Body of pancreas (tissue), 4 donors: ENCODE data around the gene GATB.

Source experiments
- POLR2A ChIP-seq, 3 donors: fragments of 450-650 bp; IDR thresholded peaks; one replicate each; pipeline ENCODE4 v1.6.1; 2016; ENCODE audit warnings: antibody characterized with exemption in 3 of 3, mild to moderate bottlenecking in 2 of 3
- TF ChIP-seq, protein P1 (sequence below), 7 experiments: fragments of 450-650 bp in 4 of 7; fragments of 200-600 bp in 3 of 7; sonication (generic) in 3 of 7; IDR thresholded peaks; one replicate each; pipeline ENCODE4 v1.5.1; 2016 to 2019; ENCODE audit warnings: antibody characterized with exemption in 7 of 7

DNA sequence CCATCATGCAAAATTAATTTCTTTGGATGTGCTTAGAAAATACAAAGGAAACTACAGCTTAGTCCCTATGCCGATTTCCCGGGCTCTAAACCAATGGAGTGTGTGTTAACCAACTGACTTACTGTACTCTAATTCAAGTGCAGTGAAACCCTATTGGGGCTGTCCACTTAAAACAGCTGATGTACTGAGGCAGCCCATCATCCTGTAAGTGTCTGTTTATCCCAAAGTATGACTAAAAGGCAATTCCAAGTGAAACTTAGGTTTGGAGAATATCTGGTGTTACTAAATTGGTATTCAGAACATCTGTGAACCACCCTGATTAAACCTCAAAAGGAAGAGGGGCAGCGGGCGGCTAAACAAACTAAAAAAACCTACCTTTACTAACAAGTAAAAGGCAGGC, 79.7 kb downstream of the GATB start:
- TF ChIP-seq, protein P1, sequence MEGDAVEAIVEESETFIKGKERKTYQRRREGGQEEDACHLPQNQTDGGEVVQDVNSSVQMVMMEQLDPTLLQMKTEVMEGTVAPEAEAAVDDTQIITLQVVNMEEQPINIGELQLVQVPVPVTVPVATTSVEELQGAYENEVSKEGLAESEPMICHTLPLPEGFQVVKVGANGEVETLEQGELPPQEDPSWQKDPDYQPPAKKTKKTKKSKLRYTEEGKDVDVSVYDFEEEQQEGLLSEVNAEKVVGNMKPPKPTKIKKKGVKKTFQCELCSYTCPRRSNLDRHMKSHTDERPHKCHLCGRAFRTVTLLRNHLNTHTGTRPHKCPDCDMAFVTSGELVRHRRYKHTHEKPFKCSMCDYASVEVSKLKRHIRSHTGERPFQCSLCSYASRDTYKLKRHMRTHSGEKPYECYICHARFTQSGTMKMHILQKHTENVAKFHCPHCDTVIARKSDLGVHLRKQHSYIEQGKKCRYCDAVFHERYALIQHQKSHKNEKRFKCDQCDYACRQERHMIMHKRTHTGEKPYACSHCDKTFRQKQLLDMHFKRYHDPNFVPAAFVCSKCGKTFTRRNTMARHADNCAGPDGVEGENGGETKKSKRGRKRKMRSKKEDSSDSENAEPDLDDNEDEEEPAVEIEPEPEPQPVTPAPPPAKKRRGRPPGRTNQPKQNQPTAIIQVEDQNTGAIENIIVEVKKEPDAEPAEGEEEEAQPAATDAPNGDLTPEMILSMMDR (IDR thresholded peaks at IDR 0.05), result no peak
- TF ChIP-seq POLR2A (IDR thresholded peaks at IDR 0.05), result no peak
